ENCODE measurements around the gene CLCN7. TPM values are rescaled to one million over a fixed set of nuclear protein-coding genes. Genes with fewer than 3 reads are reported as not detected.

The CLCN7 gene
- total and polyA plus RNA-seq, 9 donors = 16.3 to 70.9 (median 54.4) TPM

DNA sequence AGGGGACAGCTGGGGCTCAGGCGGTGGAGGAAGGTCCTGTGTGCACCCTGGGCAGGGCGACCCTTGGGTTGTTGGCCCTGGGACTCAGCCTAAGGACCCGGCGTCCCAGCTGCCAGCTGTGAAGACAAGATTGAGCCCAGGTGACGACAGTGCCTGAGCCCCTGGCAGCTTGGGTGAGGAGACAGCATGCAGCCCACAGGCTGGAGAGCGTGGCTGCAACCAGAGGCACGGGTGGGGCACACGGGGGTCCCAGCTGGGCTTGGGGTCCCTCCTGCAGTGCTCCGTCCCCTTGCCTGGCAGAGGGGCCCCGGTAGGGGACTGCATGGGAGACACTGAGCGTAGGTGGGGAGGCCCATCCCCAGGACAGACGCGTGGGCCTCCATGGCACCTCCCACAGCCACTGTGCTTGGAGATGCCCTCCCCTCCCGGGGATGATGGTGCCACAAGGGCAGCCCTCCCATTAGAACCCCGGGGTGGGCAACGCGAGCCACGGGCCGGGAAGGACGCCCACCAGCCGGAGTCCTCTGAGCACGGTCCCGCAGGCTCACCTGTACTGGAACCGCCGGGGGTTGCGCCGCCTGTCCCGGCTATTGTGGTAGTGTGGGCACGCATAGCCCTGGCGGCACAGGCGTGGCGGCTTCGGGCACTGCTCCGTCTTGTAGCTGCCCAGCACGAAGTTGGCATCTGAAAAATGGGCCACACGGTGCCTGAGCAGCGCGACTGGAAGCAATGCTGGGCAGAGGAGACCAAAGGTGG lies 75.8 kb downstream of the CLCN7 start:
- intact Hi-C loops (cut with DNase I) = no loop called here
- no peak for TF ChIP-seq POLR2A (IDR thresholded peaks at IDR 0.05)
- no peak for TF ChIP-seq EP300 (IDR thresholded peaks at IDR 0.05)
- TF ChIP-seq, protein P1, sequence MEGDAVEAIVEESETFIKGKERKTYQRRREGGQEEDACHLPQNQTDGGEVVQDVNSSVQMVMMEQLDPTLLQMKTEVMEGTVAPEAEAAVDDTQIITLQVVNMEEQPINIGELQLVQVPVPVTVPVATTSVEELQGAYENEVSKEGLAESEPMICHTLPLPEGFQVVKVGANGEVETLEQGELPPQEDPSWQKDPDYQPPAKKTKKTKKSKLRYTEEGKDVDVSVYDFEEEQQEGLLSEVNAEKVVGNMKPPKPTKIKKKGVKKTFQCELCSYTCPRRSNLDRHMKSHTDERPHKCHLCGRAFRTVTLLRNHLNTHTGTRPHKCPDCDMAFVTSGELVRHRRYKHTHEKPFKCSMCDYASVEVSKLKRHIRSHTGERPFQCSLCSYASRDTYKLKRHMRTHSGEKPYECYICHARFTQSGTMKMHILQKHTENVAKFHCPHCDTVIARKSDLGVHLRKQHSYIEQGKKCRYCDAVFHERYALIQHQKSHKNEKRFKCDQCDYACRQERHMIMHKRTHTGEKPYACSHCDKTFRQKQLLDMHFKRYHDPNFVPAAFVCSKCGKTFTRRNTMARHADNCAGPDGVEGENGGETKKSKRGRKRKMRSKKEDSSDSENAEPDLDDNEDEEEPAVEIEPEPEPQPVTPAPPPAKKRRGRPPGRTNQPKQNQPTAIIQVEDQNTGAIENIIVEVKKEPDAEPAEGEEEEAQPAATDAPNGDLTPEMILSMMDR (IDR thresholded peaks at IDR 0.05) = no peak
- DNase-seq = peak in 1 of 5 donors; percentile 18
- no peak overlapping the region for H3K27ac ChIP-seq
- 92 to 95% (median 92%) methylated on average over 31 to 38 of the region's 38 CpGs for WGBS, 3 donors
- no peaks in the 10 kb centered on the region for H3K4me1 ChIP-seq (ENCODE audit: insufficient read depth)
- no peaks in the 10 kb centered on the region for H3K27me3 ChIP-seq
- no peak overlapping the region for H3K4me3 ChIP-seq
- H3K9me3 ChIP-seq = no peaks in the 10 kb centered on the region
- H3K36me3 ChIP-seq = no peaks in the 10 kb centered on the region

DNA sequence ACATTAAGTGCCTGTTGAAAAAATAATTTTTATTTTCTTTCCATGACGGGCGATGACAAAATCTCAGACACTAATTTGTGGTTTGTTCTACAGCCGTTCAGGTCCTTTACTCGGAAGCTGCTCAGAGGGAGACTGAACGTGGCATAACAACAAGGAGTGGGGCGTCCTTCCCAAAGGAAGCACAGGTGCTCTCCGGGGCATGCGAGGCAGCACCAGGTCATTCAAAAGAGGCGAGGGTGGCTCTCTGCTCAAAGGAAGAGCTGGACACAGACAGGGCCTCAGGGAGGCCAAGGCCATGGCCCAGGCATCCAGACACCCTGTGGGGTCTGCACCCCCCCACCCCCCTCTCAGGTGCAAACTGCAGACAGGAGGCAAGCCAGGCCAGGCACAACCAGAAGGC lies 76.5 kb downstream of the CLCN7 start:
- no peaks in the 10 kb centered on the region for H3K36me3 ChIP-seq
- no peak overlapping the region for H3K4me3 ChIP-seq
- no peaks in the 10 kb centered on the region for H3K9me3 ChIP-seq
- TF ChIP-seq, protein P1 (IDR thresholded peaks at IDR 0.05) = no peak
- TF ChIP-seq POLR2A (IDR thresholded peaks at IDR 0.05) (no peak), EP300 (IDR thresholded peaks at IDR 0.05) (no peak)
- H3K27ac ChIP-seq = no peak overlapping the region
- H3K4me1 ChIP-seq (ENCODE audit: insufficient read depth) = no peaks in the 10 kb centered on the region
- H3K27me3 ChIP-seq = no peaks in the 10 kb centered on the region
- WGBS, 3 donors = 86 to 92% (median 91%) methylated on average over 9 of the region's 9 CpGs
- no peak for DNase-seq
- intact Hi-C loops (cut with DNase I) = no loop called here

GRCh38 chr16:1397779-1398178 lies 77.0 kb downstream of the CLCN7 start:
- Histone ChIP-seq H3K9me3 (no peaks in the 10 kb centered on the region), H3K36me3 (no peaks in the 10 kb centered on the region), H3K27ac (no peak overlapping the region), H3K4me1 (ENCODE audit: insufficient read depth) (no peaks in the 10 kb centered on the region), H3K27me3 (no peaks in the 10 kb centered on the region), H3K4me3 (no peak overlapping the region)
- intact Hi-C loops (cut with DNase I) = no loop called here
- whole genome bisulfite sequencing, 3 donors = 90 to 95% (median 91%) methylated on average over 19 to 21 of the region's 21 CpGs
- TF ChIP-seq POLR2A (IDR thresholded peaks at IDR 0.05) = no peak
- TF ChIP-seq EP300 (IDR thresholded peaks at IDR 0.05) = no peak
- TF ChIP-seq, protein P1 (IDR thresholded peaks at IDR 0.05) = no peak
- DNase-seq = no peak

GRCh38 chr16:1395444-1396031 lies 79.3 kb downstream of the CLCN7 start:
- H3K27ac ChIP-seq = no peak overlapping the region
- intact Hi-C loops (cut with DNase I) = no loop called here
- H3K9me3 ChIP-seq = no peaks in the 10 kb centered on the region
- no peaks in the 10 kb centered on the region for H3K27me3 ChIP-seq
- no peak for DNase-seq
- no peaks in the 10 kb centered on the region for H3K4me1 ChIP-seq (ENCODE audit: insufficient read depth)
- no peaks in the 10 kb centered on the region for H3K36me3 ChIP-seq
- TF ChIP-seq POLR2A (IDR thresholded peaks at IDR 0.05) (no peak), EP300 (IDR thresholded peaks at IDR 0.05) (no peak)
- TF ChIP-seq, protein P1 (IDR thresholded peaks at IDR 0.05) = no peak
- WGBS, 3 donors = 86 to 88% (median 88%) methylated on average over 19 to 22 of the region's 22 CpGs
- H3K4me3 ChIP-seq = no peak overlapping the region

Other genes starting within 250 kb of the CLCN7 start
- gene TPSG1, start 249.8 kb downstream of the CLCN7 start, total RNA-seq = 1 to 10 TPM in 1 of 7 donors, under 1 TPM in 1, not detected in 5; 0.22 to 1.3 TPM
- gene TPSG1, start 249.8 kb downstream of the CLCN7 start, polyA plus RNA-seq = under 1 TPM in 1 of 2 donors, not detected in 1; 0.08 TPM
- gene TPSB2, start 244.8 kb downstream of the CLCN7 start, total RNA-seq = 1 to 10 TPM in 4 of 7 donors, not detected in 3; 1.4 to 7.4 (median 4.4) TPM
- 10 to 100 TPM in 1 of 2 donors, 1 to 10 TPM in 1; 1.0 to 17.3 TPM for gene TPSB2, start 244.8 kb downstream of the CLCN7 start, polyA plus RNA-seq
- gene TPSAB1, start 234.3 kb downstream of the CLCN7 start, total RNA-seq = 10 to 100 TPM in 1 of 7 donors, 1 to 10 TPM in 3, under 1 TPM in 1, not detected in 2; 0.83 to 12.5 (median 8.3) TPM
- 10 to 100 TPM in 1 of 2 donors, 1 to 10 TPM in 1; 3.1 to 16.2 TPM for gene TPSAB1, start 234.3 kb downstream of the CLCN7 start, polyA plus RNA-seq
- under 1 TPM in 3 of 7 donors, not detected in 4; 0.23 to 0.69 (median 0.65) TPM for gene TPSD1, start 219.0 kb downstream of the CLCN7 start, total RNA-seq
- under 1 TPM in 1 of 2 donors, not detected in 1; 0.56 TPM for gene TPSD1, start 219.0 kb downstream of the CLCN7 start, polyA plus RNA-seq
- gene UBE2I, start 165.4 kb downstream of the CLCN7 start, total RNA-seq = 100 to 1,000 TPM in 5 of 7 donors, 10 to 100 TPM in 2; 63.9 to 180 (median 145) TPM
- gene UBE2I, start 165.4 kb downstream of the CLCN7 start, polyA plus RNA-seq = 100 to 1,000 TPM; 104 to 258 TPM
- gene BAIAP3, start 141.4 kb downstream of the CLCN7 start, total RNA-seq = 10 to 100 TPM in 1 of 7 donors, 1 to 10 TPM in 5, under 1 TPM in 1; 0.25 to 26.1 (median 2.6) TPM
- under 1 TPM; 0.25 to 0.63 TPM for gene BAIAP3, start 141.4 kb downstream of the CLCN7 start, polyA plus RNA-seq
- gene TSR3, start 123.2 kb downstream of the CLCN7 start, total RNA-seq = 10 to 100 TPM; 28.6 to 74.6 (median 41.5) TPM
- gene TSR3, start 123.2 kb downstream of the CLCN7 start, polyA plus RNA-seq = 10 to 100 TPM in 1 of 2 donors, 1 to 10 TPM in 1; 6.3 to 40.7 TPM
- 10 to 100 TPM; 47.8 to 68.1 (median 55.4) TPM for gene GNPTG, start 123.1 kb downstream of the CLCN7 start, total RNA-seq
- gene GNPTG, start 123.1 kb downstream of the CLCN7 start, polyA plus RNA-seq = 10 to 100 TPM; 26.0 to 67.8 TPM
- 10 to 100 TPM; 13.3 to 39.8 (median 32.5) TPM for gene UNKL, start 60.3 kb downstream of the CLCN7 start, total RNA-seq
- gene UNKL, start 60.3 kb downstream of the CLCN7 start, polyA plus RNA-seq = 10 to 100 TPM in 1 of 2 donors, 1 to 10 TPM in 1; 7.0 to 44.8 TPM
- gene UQCC4, start 54.3 kb downstream of the CLCN7 start, total RNA-seq = 10 to 100 TPM; 10.1 to 18.6 (median 15.8) TPM
- gene UQCC4, start 54.3 kb downstream of the CLCN7 start, polyA plus RNA-seq = 10 to 100 TPM in 1 of 2 donors, 1 to 10 TPM in 1; 4.0 to 17.5 TPM
- under 1 TPM in 1 of 7 donors, not detected in 6; 0.62 TPM for gene PERCC1, start 44.0 kb downstream of the CLCN7 start, total RNA-seq
- gene PERCC1, start 44.0 kb downstream of the CLCN7 start, polyA plus RNA-seq = under 1 TPM in 1 of 2 donors, not detected in 1; 0.08 TPM
- 1 to 10 TPM; 1.3 to 3.5 (median 2.0) TPM for gene CCDC154, start 30.5 kb downstream of the CLCN7 start, total RNA-seq
- 1 to 10 TPM in 1 of 2 donors, not detected in 1; 1.1 TPM for gene CCDC154, start 30.5 kb downstream of the CLCN7 start, polyA plus RNA-seq
- gene PTX4, start 13.9 kb upstream of the CLCN7 start, total RNA-seq = under 1 TPM in 2 of 7 donors, not detected in 5; 0.15 to 0.40 TPM
- gene PTX4, start 13.9 kb upstream of the CLCN7 start, polyA plus RNA-seq = under 1 TPM in 1 of 2 donors, not detected in 1; 0.05 TPM
- 10 to 100 TPM in 6 of 7 donors, 1 to 10 TPM in 1; 9.9 to 36.8 (median 32.8) TPM for gene TELO2, start 18.3 kb upstream of the CLCN7 start, total RNA-seq
- 10 to 100 TPM in 1 of 2 donors, under 1 TPM in 1; 0.27 to 31.7 TPM for gene TELO2, start 18.3 kb upstream of the CLCN7 start, polyA plus RNA-seq
- gene TMEM204, start 58.6 kb upstream of the CLCN7 start, total RNA-seq = 10 to 100 TPM in 6 of 7 donors, 1 to 10 TPM in 1; 9.2 to 23.7 (median 13.8) TPM
- gene TMEM204, start 58.6 kb upstream of the CLCN7 start, polyA plus RNA-seq = 10 to 100 TPM in 1 of 2 donors, 1 to 10 TPM in 1; 6.5 to 35.5 TPM
- 10 to 100 TPM; 20.7 to 43.1 (median 30.5) TPM for gene IFT140, start 137.0 kb upstream of the CLCN7 start, total RNA-seq
- 10 to 100 TPM in 1 of 2 donors, 1 to 10 TPM in 1; 8.8 to 20.3 TPM for gene IFT140, start 137.0 kb upstream of the CLCN7 start, polyA plus RNA-seq
- 10 to 100 TPM in 5 of 7 donors, 1 to 10 TPM in 2; 7.4 to 21.0 (median 20.2) TPM for gene CRAMP1, start 137.3 kb upstream of the CLCN7 start, total RNA-seq
- gene CRAMP1, start 137.3 kb upstream of the CLCN7 start, polyA plus RNA-seq = 10 to 100 TPM in 1 of 2 donors, 1 to 10 TPM in 1; 6.9 to 11.2 TPM
- gene JPT2, start 203.3 kb upstream of the CLCN7 start, total RNA-seq = 10 to 100 TPM; 14.4 to 51.8 (median 44.1) TPM
- gene JPT2, start 203.3 kb upstream of the CLCN7 start, polyA plus RNA-seq = 10 to 100 TPM; 22.3 to 44.9 TPM
- gene MAPK8IP3, start 231.2 kb upstream of the CLCN7 start, total RNA-seq = 100 to 1,000 TPM in 1 of 7 donors, 10 to 100 TPM in 6; 50.3 to 117 (median 75.5) TPM
- gene MAPK8IP3, start 231.2 kb upstream of the CLCN7 start, polyA plus RNA-seq = 10 to 100 TPM in 1 of 2 donors, 1 to 10 TPM in 1; 7.0 to 60.8 TPM

All from ovary (tissue), 9 donors.